ENCODE data around the gene PRKAG3.

GRCh38 chr2:218796691-218797090, 34.9 kb downstream of the PRKAG3 start:
- TF ChIP-seq, protein P1, sequence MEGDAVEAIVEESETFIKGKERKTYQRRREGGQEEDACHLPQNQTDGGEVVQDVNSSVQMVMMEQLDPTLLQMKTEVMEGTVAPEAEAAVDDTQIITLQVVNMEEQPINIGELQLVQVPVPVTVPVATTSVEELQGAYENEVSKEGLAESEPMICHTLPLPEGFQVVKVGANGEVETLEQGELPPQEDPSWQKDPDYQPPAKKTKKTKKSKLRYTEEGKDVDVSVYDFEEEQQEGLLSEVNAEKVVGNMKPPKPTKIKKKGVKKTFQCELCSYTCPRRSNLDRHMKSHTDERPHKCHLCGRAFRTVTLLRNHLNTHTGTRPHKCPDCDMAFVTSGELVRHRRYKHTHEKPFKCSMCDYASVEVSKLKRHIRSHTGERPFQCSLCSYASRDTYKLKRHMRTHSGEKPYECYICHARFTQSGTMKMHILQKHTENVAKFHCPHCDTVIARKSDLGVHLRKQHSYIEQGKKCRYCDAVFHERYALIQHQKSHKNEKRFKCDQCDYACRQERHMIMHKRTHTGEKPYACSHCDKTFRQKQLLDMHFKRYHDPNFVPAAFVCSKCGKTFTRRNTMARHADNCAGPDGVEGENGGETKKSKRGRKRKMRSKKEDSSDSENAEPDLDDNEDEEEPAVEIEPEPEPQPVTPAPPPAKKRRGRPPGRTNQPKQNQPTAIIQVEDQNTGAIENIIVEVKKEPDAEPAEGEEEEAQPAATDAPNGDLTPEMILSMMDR (conservative IDR thresholded peaks at IDR 0.05; ENCODE audit: low read depth in 2 of 2), result no peak
- TF ChIP-seq EZH2phosphoT487 (IDR thresholded peaks at IDR 0.05; ENCODE audit: unreplicated experiment) (no peak), CREB1 (CRISPR knock-in tag; IDR thresholded peaks at IDR 0.05; ENCODE audit: low read depth) (no peak)
